Measurements from ENCODE around the gene ARL2.
"Not testable (repeated sequence)": the region's sequence is repeated elsewhere in the genome, so short reads cannot be mapped to it uniquely, and the experiment has no call there.

ARL2 gene

DNA sequence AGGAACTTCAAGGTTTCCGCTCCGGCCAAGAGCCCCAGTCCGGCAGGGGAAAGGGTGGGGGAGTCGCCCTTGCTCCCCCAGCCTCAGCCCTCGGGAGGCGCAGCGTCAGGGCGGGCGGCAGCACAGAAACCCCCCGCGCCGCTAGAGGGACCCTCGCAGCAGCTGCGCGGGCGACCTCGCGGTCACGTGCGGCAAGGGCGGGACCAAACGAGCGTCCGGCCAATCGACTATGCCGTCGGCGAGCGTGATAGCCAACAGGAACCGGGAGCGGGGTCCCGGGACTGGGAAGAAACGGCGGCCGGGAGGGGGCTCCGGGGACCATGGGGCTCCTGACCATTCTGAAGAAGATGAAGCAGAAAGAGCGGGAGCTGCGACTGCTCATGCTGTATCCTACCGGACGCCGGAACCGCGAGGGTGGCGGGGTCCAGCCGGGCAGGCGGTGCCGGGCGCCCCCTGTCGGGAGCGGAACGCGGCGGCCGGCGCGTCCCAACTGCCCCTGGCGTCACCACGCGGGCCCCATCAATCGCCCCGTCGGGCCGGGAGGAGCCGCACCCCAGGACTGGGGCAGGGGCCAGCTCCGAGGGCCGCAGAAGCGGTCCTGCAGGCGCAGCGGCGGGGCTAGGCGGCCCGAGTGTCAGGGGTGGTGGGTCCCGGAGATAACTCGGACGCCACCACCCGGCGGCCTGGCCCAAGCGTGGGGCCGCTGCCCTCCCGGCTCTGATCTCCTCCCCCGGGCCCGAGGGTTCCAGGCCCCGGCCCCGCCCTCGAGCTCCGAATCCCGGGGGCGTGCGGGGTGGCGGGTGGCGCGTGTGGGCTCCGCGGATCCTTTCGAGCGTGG lies at the start of gene ARL2:
Gene ARL2 (plus strand): TSS at position 273 of the 838 bp plus-strand sequence. CDS start 48 bp downstream, at position 321.
- DNase-seq (ENCODE audit: low read depth), result peak; percentile 80

DNA sequence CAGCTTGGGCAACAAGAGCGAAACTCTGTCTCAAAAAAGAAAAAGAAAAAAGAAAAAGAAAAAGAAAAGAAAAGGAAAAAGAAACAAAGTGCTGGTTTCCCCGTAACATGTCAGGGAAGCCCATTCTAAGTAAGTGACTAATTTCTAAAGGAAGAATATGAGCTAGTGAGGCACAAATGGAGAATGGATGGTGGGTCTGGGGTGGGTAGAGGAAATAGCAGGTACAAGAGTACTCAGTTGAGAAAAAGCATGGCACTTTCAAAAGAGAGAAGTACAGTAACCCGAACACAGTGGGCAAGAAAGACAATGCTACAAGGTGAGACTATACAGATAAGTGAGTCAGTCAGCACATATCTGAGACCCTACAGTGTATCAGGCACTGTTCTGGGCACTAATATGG lies 46.6 kb upstream of the ARL2 start:
- DNase-seq (ENCODE audit: low read depth), result no peak

DNA sequence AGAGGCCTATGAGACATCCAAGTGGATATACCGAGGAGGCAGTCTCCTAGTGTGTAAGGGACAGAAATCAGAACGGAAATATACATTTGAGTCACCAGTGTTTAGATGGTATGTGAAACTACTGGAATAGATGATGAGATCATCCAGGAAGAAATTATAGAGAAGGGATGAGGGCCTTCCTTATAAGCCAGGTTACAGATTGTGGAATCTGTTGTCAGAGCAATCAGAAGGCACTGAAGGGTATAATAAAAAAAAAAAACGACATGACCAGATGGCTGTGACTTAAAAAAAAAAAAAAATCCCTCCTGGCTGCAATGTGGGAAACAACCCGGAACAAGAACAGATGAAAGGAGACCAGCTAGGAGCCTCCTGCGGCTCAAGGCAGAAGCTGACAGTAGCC lies 44.8 kb upstream of the ARL2 start:
- no peak for DNase-seq (ENCODE audit: low read depth)

DNA sequence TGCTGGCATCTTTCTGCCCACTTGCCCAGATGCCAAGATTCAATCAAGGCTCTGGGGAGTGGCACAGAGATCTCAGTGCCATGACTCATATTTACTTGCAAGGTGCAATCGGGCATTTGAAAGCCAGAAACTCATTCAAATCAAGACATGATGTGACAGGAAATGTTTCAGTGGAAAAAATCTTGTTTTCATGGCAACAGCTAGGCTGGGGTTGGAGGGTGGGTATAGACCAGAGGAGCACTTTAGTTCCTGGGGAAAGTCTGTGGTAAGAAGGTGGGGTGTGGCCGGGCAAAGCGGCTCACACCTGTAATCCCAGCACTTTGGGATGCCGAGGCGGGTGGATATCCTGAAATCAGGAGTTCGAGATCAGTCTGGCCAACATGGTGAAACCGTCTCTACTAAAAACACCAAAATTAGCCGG lies 43.2 kb upstream of the ARL2 start:
- peak; percentile 24 for DNase-seq (ENCODE audit: low read depth)

GRCh38 chr11:64971421-64972233 lies 42.3 kb upstream of the ARL2 start, which contains the start of gene MAJIN:
Gene MAJIN, minus strand, starts transcription at chr11:64972108. Its CDS starts 12,703 bp downstream, at chr11:64959405.
- peak; percentile 85 for DNase-seq (ENCODE audit: low read depth)

DNA sequence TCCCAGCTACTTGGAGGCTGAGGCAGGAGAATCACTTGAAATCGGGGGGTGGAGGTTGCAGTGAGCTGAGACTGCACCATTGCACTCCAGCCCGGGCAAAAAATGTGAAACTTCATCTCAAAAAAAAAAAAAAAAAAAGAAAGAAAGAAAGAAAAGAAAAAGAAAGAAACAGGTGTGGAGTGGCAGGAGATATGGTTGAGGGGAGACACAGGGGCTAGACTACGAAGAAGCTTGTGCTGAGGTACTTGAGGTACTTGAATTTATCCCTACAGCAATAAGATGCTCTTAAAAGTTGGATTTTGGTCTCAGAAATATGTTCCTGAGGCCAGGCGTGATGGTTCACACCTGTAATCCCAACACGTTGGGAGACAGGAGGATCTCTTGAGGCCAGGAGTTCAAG lies 39.8 kb upstream of the ARL2 start:
- DNase-seq (ENCODE audit: low read depth), result no peak

GRCh38 chr11:64976651-64977050 lies 37.3 kb upstream of the ARL2 start:
- no peak for DNase-seq (ENCODE audit: low read depth)

DNA sequence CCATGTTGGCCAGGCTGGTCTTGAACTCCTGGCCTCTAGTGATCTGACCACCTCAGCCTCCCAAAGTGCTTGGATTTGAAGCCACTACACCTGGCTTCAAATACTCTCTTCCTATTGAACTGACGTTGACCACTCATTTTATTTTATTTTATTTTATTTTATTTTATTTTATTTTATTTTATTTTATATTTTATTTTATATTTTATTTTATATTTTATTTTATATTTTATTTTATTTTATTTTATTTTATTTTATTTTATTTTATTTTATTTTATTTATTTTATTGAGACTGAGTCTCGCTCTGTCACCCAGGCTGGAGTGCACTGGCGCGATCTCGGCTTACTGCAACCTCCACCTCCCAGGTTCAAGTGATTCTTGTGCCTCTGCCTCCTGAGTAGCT lies 30.6 kb upstream of the ARL2 start:
- not testable (repeated sequence) for DNase-seq (ENCODE audit: low read depth)

DNA sequence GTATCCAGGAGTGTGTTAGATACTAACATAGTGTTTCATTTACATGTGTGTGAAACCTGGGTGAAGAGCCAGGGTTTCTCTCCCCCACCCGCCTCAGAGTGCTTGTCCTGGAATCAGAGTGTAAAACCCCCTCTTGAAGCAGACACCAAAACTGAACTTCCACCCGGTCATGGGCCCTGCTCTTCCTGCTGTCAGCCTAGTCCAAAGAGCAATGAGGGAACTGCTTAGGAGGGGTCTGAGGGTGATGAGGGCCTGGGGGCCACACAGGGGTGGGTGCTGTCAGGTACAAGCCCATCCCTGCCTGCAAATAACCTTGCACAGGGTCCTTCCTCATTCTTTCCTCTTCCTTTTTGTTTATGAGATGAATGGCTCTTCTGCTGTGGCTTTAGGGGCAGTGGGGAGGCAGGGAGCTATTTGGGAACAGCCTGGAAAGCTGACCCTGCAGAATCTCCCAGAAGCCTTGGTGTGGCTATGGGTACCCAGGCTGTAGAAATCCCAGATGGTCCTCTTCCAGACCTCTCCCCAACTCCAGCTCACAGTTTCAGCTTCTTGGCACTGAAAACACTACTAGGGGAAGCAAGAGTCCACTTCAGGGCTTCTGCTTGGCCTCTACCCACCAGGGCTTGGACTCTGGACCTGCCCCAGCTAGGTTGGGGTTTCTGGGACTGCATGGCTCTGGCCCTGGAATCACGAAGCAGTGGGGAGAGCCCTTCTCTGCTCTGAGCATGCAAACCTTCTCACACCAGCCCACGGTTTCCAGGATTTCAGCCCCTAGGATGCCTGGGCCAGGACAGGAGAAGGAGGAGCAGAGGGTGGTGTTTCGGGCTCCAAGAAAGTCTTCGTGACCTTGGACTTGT lies 25.7 kb upstream of the ARL2 start:
- DNase-seq (ENCODE audit: low read depth), result no peak

DNA sequence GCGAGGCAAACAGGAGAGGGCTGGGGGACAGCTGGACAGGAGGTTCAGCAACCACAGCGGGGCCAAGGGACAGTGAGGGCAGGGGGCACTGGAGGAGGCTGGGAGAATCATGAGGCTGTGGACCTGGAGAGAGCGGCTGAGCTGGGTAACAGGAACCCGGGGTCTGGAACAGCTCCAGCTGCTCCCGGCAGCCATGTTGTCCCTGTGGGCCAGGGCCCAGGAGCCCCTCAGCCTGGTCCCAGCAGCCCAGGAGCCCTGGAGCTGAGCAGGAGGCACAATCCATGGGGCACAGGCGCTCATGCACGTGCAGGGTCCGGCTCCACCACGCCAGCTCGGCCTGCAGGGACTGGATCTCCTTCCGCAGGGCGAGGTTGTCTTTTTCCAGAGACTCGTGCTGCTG lies 24.5 kb upstream of the ARL2 start:
- no peak for DNase-seq (ENCODE audit: low read depth)

DNA sequence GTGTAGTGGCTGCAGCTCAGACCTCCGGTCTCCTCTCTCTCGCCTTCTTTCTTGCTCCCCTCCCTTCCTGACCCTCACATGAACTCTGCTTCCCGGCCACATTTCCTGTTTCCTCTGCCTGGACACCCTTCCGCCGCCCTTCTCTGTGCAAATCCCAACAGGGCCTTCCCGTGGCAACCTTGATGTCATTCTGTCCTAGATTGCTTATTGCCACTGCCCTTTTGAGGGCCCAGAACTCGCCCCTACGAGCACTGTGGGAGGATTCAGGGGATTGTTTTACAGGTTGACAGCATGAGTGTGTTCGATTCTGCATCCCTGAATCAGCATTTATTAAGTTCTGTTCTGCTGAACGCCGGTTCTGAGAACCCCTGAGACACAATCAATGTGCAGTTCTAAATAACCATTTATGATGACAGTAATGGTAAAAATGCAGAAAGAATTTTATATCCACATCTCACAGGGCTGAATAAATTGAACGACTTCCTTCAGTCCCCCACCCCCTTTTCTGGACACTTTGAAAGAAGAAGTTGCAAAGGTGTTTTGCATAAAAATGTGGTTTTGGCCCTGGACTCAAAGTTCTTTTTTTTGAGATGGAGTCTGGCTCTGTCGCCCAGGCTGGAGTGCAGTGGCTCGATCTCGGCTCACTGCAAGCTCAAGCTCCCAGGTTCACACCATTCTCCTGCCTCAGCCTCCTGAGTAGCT lies 23.6 kb upstream of the ARL2 start:
- no peak for DNase-seq (ENCODE audit: low read depth)

- no peak for DNase-seq (ENCODE audit: low read depth)
Observed at GRCh38 chr11:64994318-64994717, 19.6 kb upstream of the ARL2 start.

GRCh38 chr11:64996327-64996709 lies 17.6 kb upstream of the ARL2 start:
- no peak for DNase-seq (ENCODE audit: low read depth)

- no peak for DNase-seq (ENCODE audit: low read depth)
Observed at GRCh38 chr11:64996710-64997380, 17.1 kb upstream of the ARL2 start, which contains the start of gene BATF2. Gene BATF2, minus strand, starts transcription at chr11:64996971. Its CDS starts 57 bp downstream, at chr11:64996914.

- DNase-seq (ENCODE audit: low read depth), result no peak
Observed at GRCh38 chr11:64998141-64998540, 15.8 kb upstream of the ARL2 start.

DNA sequence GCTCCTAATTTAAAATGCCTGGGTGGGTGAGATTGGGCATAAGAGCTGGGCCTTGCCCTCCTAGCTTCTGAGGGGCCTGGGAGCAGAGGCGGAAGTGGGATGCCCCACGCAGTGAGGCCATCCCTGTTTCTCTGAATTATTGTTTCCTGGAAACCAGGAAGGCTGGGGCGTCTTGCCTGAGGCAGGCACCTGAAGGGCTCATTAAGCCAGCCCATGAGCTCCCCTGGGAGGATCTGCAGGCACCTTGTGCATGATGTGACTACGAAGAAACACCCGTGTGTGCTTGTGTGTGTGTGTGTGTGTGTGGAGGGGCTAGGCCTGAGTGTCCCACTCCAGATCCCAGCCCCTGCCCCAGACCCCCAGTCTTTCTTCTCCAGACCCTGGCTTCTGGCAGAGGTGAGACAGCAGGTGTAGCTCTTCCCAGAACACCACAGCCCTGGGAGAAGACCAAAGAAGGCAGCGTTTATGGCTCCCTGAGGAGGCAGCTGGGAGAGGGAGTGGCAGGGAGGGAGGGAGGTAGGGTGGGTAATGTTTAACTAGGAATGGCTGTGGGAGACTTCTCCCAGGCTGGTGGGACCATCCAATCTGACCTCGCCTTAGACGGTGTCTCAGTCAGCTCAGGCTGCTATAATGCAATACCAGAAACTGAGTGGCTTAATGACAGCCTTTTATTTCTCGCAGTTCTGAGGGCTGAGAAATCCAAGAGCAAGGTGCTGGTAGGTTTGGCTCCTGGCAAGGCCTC lies 15.1 kb upstream of the ARL2 start:
- DNase-seq (ENCODE audit: low read depth), result no peak

- DNase-seq (ENCODE audit: low read depth), result no peak
Observed at GRCh38 chr11:64999478-64999877, 14.5 kb upstream of the ARL2 start.

DNA sequence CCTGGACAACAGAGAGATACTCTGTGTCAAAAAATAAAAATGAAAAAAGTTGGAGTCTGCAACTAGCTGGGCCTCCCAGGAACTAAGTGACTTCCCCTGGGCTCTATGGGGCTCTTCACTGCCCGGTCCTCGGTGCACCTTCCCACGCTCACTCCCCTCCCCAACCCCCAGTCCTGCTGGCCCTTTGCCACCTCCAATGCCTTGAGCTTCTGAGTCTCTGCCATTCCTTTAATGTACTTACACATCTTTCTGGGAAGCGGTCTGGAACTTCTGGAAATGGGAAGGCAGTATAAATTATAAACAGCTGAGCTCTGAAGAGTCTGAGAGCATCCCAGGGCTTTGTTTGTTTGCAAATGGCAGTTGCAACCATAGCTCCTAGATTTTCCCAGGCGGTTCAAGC lies 11.3 kb upstream of the ARL2 start:
- DNase-seq (ENCODE audit: low read depth), result no peak

GRCh38 chr11:65003282-65003681 lies 10.7 kb upstream of the ARL2 start:
- no peak for DNase-seq (ENCODE audit: low read depth)

- DNase-seq (ENCODE audit: low read depth), result not testable (repeated sequence)
Observed at GRCh38 chr11:65003968-65004367, 10.0 kb upstream of the ARL2 start.
